ENCODE measurements around the gene POLE3. TPM values are rescaled to one million over a fixed set of nuclear protein-coding genes. Genes with fewer than 3 reads are reported as not detected.

POLE3 gene
- total and polyA plus RNA-seq, 2 experiments from 2014 or later: 36.5 to 45.5 TPM

DNA sequence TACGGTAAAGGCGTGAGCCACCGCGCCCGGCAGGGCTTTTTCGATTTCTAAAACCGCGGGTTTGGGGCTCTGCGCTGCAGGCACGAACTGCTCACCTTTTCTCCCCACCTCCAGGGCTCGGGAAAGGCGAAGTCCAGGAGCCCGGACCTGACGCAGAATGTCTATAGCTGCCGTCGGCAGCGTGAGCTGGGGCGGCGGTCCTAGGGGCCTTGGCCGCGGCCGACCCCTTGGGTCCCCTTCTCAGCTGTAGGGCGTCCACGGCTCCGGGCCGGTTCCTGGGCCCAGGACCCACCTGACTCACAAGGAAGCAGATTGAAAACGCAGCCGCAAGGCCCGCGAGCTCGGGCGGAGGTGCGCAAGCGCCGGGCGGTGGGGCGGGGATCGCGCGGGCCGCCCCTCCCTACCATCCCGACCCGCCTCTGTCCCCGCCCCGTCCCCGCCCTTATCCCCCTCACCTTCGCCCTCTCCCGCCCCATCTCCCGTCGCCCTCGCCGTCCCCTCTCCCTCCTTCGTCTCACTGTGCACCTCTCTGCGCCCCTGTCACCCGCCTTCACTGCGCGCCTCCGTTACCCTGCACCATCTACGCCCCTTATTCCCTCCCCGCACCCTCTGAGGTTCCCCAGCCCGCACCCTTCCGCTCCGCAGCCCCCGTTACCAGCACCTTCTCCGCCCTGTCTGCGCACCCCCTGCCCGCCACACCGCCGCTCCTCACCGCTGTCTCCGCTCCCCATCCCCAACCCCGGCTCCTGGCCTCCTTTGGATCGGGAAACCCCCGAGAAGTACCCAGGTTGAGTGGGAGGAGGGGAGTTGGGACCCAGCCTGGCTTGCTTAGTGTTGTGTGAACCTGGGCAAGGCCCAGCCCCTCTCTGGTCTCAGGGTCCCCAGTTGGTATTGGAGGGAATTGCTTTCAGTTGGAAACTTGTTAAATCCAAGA, 33.6 kb downstream of the POLE3 start, which contains the start of gene HDHD3:
TSS of gene HDHD3 (minus strand) at position 353 of the 934 bp plus-strand sequence. CDS start 2,632 bp downstream, outside the sequence.
- H3K4me3 ChIP-seq: peak within 1 kb of the TSS; percentile 73
- H3K4me1 ChIP-seq (ENCODE audit: low read depth): peaks cover 11% of the 10 kb centered on the region
- H3K27ac ChIP-seq: peak within 1 kb of the TSS; percentile 86
- peak; percentile 79 to 90 for DNase-seq (ENCODE audit: low read depth in 1 of 2, low spot score in 1 of 2)
- H3K9me3 ChIP-seq (ENCODE audit: low read depth): no peaks in the 10 kb centered on the region
- peaks cover 7% of the 10 kb centered on the region for H3K36me3 ChIP-seq
- TF ChIP-seq, protein P1, sequence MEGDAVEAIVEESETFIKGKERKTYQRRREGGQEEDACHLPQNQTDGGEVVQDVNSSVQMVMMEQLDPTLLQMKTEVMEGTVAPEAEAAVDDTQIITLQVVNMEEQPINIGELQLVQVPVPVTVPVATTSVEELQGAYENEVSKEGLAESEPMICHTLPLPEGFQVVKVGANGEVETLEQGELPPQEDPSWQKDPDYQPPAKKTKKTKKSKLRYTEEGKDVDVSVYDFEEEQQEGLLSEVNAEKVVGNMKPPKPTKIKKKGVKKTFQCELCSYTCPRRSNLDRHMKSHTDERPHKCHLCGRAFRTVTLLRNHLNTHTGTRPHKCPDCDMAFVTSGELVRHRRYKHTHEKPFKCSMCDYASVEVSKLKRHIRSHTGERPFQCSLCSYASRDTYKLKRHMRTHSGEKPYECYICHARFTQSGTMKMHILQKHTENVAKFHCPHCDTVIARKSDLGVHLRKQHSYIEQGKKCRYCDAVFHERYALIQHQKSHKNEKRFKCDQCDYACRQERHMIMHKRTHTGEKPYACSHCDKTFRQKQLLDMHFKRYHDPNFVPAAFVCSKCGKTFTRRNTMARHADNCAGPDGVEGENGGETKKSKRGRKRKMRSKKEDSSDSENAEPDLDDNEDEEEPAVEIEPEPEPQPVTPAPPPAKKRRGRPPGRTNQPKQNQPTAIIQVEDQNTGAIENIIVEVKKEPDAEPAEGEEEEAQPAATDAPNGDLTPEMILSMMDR (IDR thresholded peaks at IDR 0.05; ENCODE audit: low read depth, low read length): no peak
- no peaks in the 10 kb centered on the region for H3K27me3 ChIP-seq

DNA sequence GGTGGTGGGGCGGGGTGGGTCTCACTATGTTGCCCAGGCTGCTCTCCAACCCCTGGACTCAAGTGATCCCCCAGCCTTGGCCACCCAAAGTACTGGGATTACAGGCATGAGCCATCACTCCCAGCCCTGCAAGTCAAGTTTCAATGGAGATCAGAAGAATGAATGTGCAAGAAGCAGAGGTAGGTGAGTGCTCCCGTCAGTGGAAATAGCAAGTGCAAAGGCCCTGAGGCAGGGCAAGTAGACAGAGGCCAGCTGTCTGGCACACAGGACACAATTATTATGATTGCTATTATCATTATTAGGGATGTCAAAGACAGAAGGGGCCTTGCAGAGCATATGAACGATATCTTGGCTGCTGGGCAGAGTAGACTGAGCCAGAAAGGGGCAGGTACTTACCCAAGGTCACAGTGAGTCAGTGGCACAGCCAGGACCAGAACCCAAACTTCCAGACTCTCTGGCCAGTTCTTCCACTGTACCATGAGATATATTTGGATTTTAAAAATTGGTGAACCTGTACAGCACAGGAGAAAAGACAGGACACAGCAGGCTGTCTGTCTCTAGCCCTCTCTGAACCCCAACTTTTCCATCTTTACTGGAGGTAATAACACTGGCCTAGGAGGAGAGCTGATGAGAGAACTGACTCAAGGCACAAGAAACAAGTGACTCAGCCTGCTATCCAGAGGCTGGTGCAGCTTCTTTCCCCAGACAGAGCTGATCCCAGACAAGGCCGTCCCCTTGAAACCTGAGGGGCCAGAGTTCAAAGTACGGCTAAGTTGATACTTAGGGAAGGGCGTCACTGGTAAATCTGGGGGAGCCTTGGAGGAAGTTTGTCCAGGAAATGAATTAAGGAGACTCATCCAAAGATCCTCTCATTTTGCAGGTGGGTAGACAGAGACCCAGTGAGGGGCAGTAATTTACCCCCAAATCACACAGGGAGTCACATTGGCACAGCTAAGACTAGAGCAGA, 35.1 kb downstream of the POLE3 start:
- TF ChIP-seq, protein P1 (IDR thresholded peaks at IDR 0.05; ENCODE audit: low read depth, low read length): no peak
- no peak overlapping the region for H3K4me3 ChIP-seq
- DNase-seq (ENCODE audit: low read depth in 1 of 2, low spot score in 1 of 2): no peak

DNA sequence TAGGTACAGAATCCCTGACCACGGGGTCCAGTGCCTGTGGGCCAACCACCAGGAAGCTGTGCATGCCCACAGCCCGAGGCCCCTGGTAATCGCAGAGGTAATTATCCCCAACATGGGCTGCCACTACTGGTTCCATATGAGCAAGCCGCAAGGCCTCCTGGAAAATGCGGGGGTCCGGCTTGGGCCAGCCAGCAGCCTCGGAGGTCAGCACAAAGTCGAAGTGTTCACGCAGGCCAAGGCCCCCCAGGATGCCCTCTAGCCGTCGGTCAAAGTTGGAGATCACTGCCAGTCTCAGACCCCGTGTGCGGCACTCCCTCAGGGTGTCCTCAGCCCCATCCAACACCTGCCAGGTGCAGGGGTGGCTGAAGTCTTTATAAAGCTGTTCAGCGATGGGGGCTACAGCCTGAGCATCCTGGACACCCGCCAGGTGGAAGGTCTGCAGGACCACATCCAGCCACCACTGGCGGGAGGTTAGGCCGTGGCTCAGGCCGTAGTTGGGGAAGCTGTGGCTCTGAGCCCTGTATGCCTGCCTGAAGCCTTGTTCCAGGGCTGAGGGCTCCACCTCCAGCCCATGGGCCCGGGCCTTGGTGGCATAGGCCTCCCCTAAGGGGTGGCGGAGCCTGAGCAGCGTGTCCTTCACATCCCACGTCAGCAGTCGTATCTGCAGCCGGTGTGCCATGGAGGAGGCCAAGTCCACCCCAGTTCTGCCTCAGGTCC, 36.6 kb downstream of the POLE3 start:
- H3K36me3 ChIP-seq: peaks cover 7% of the 10 kb centered on the region
- H3K27ac ChIP-seq: peak overlapping the region; percentile 8
- no peak for DNase-seq (ENCODE audit: low read depth in 1 of 2, low spot score in 1 of 2)
- no peaks in the 10 kb centered on the region for H3K9me3 ChIP-seq (ENCODE audit: low read depth)
- H3K4me3 ChIP-seq: no peak overlapping the region
- TF ChIP-seq, protein P1 (IDR thresholded peaks at IDR 0.05; ENCODE audit: low read depth, low read length): no peak
- H3K4me1 ChIP-seq (ENCODE audit: low read depth): peaks cover 5% of the 10 kb centered on the region
- H3K27me3 ChIP-seq: no peaks in the 10 kb centered on the region

More for the DNA sequence above, 35.1 kb downstream of the POLE3 start:
- H3K27ac ChIP-seq: no peak overlapping the region
- H3K27me3 ChIP-seq: no peaks in the 10 kb centered on the region
- peaks cover 7% of the 10 kb centered on the region for H3K36me3 ChIP-seq
- peaks cover 11% of the 10 kb centered on the region for H3K4me1 ChIP-seq (ENCODE audit: low read depth)
- no peaks in the 10 kb centered on the region for H3K9me3 ChIP-seq (ENCODE audit: low read depth)

DNA sequence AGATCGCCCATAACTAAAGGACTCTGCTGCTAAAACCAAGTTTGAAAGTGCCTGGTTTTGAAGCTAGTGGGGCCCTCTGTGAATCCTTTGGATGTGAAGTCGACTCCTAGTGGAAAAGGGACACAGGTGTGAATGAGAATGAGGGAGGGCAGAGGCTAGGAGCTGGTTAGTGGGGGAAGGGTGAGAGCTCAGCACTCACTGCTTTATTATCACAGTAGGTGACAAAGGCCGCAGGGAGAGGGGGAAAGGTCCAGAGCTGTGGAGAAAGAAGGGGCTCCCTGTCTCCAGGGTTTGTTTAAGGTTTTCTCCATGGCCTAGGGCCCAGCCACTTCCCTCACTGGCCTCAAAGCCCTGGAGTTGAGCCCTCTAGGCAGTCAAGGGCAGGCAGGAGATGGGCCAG, 37.2 kb downstream of the POLE3 start:
- DNase-seq (ENCODE audit: low read depth in 1 of 2, low spot score in 1 of 2): no peak
- H3K27me3 ChIP-seq: no peaks in the 10 kb centered on the region
- no peaks in the 10 kb centered on the region for H3K9me3 ChIP-seq (ENCODE audit: low read depth)
- H3K4me1 ChIP-seq (ENCODE audit: low read depth): no peaks in the 10 kb centered on the region
- no peak overlapping the region for H3K4me3 ChIP-seq
- H3K36me3 ChIP-seq: peaks cover 7% of the 10 kb centered on the region
- TF ChIP-seq, protein P1 (IDR thresholded peaks at IDR 0.05; ENCODE audit: low read depth, low read length): no peak
- H3K27ac ChIP-seq: peak overlapping the region; percentile 8

DNA sequence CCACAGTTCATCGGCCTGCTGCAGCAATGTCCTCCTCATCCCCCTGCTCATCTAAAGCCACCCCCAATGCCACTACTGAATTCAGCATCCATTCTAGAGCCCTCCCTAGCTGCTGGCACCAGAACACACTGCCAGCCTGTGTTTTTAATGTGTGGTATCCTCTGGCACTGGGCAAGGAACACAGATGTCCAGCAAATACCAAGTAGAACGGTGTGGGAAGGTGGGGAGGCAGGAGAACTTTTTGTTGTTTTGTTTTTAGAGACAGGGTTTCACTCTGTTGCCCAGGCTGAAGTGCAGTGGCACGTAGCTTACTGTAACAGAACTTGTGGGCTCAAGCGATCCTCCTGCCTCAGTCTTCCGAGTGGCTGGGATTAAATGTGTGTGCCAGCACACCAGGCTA, 38.4 kb downstream of the POLE3 start:
- no peak overlapping the region for H3K27ac ChIP-seq
- TF ChIP-seq, protein P1 (IDR thresholded peaks at IDR 0.05; ENCODE audit: low read depth, low read length): no peak
- H3K27me3 ChIP-seq: no peaks in the 10 kb centered on the region
- peaks cover 7% of the 10 kb centered on the region for H3K36me3 ChIP-seq
- no peak for DNase-seq (ENCODE audit: low read depth in 1 of 2, low spot score in 1 of 2)
- H3K4me1 ChIP-seq (ENCODE audit: low read depth): no peaks in the 10 kb centered on the region
- no peaks in the 10 kb centered on the region for H3K9me3 ChIP-seq (ENCODE audit: low read depth)
- no peak overlapping the region for H3K4me3 ChIP-seq
